Ishikawa (cell line): Measurements from ENCODE around the gene SBDS.

Source experiments
- CEBPB ChIP-seq: IDR thresholded peaks from 2 replicates; pipeline ENCODE4 v1.6.1; 2012
- CREB1 ChIP-seq: IDR thresholded peaks from 2 replicates; pipeline ENCODE4 v1.6.1; 2012; ENCODE audit warnings: low read depth
- EGR1 ChIP-seq: IDR thresholded peaks from 2 replicates; pipeline ENCODE4 v1.6.1; 2012
- EP300 ChIP-seq: IDR thresholded peaks from 2 replicates; pipeline ENCODE4 v1.6.1; 2012; ENCODE audit warnings: borderline replicate concordance
- FOXM1 ChIP-seq: IDR thresholded peaks from 2 replicates; pipeline ENCODE4 v1.6.1; 2012; ENCODE audit warnings: low read depth, borderline replicate concordance
- NFIC ChIP-seq: IDR thresholded peaks from 2 replicates; pipeline ENCODE4 v1.6.1; 2012
- RAD21 ChIP-seq: IDR thresholded peaks from 2 replicates; pipeline ENCODE4 v1.6.1; 2012; ENCODE audit warnings: low read depth
- TAF1 ChIP-seq: IDR thresholded peaks from 2 replicates; pipeline ENCODE4 v1.6.1; 2012; ENCODE audit warnings: low read depth, mild to moderate bottlenecking
- TCF12 ChIP-seq: IDR thresholded peaks from 2 replicates; pipeline ENCODE4 v1.6.1; 2012; ENCODE audit warnings: low read depth
- YY1 ChIP-seq: IDR thresholded peaks from 2 replicates; pipeline ENCODE4 v1.6.1; 2012; ENCODE audit warnings: low read depth
- ZBTB7A ChIP-seq: IDR thresholded peaks from 2 replicates; pipeline ENCODE4 v1.6.1; 2012; ENCODE audit warnings: low read depth
- TF ChIP-seq, protein P1 (sequence below): IDR thresholded peaks from 2 replicates; pipeline ENCODE4 v1.6.1; 2012
- TF ChIP-seq, protein P2 (sequence below): IDR thresholded peaks from 2 replicates; pipeline ENCODE4 v1.6.1; 2012

DNA sequence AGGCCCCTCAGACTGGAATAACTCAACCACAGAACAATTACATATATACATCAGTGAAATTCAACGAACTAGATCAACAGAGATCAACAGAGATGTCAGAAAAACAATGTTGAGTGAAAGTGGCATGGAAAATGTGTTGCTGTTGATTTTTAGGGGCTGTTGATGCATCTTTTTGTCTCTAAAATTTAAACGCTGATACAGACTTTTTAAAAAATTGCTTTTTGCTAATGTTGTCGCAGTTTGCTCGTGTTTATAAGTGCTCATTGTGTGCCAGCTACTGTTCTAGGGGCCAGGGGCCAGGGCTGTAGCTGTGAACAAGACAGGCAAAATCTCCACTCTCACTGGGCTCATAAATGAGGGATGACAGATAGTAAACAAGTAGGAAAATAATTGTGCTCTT, 56.1 kb downstream of the SBDS start:
- no peak for TF ChIP-seq EP300
- no peak for TF ChIP-seq TAF1
- TF ChIP-seq FOXM1: no peak
- TF ChIP-seq, protein P1, sequence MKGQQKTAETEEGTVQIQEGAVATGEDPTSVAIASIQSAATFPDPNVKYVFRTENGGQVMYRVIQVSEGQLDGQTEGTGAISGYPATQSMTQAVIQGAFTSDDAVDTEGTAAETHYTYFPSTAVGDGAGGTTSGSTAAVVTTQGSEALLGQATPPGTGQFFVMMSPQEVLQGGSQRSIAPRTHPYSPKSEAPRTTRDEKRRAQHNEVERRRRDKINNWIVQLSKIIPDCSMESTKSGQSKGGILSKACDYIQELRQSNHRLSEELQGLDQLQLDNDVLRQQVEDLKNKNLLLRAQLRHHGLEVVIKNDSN: no peak
- TF ChIP-seq YY1: no peak
- TF ChIP-seq EGR1: no peak
- TF ChIP-seq RAD21: no peak
- TF ChIP-seq CREB1: no peak
- no peak for TF ChIP-seq CEBPB
- TF ChIP-seq ZBTB7A: no peak
- TF ChIP-seq TCF12: no peak
- no peak for TF ChIP-seq NFIC
- TF ChIP-seq, protein P2, sequence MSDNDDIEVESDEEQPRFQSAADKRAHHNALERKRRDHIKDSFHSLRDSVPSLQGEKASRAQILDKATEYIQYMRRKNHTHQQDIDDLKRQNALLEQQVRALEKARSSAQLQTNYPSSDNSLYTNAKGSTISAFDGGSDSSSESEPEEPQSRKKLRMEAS: no peak
